Stimulated activated CD4-positive, alpha-beta T cell treated with anti-CD3 and anti-CD28 coated beads, Interleukin-12 subunit alpha, Interleukin-12 subunit beta, amount 100 ng/mL, for 48 hours (primary cell): ENCODE results near the gene ARPC4.
"Not testable (repeated sequence)": the region's sequence is repeated elsewhere in the genome, so short reads cannot be mapped to it uniquely, and the experiment has no call there.

Experiments used
- DNase-seq, 3 donors: peaks; one replicate each; pipeline ENCODE4 v3.0.0-alpha.2; 2020; ENCODE audit warnings: low read depth in 2 of 3, low spot score in 1 of 3

ARPC4 gene

GRCh38 chr3:9851926-9852325 is 59.0 kb downstream of the ARPC4 start:
- DNase-seq = not testable (repeated sequence)

- DNase-seq = no peak
Measured at GRCh38 chr3:9852528-9852927, 59.6 kb downstream of the ARPC4 start.

- DNase-seq = not testable (repeated sequence)
Measured at GRCh38 chr3:9854291-9854940, 61.5 kb downstream of the ARPC4 start.

GRCh38 chr3:9855594-9855993 is 62.7 kb downstream of the ARPC4 start:
- no peak for DNase-seq
